ENCODE measurements around the gene VDAC1. TPM values are rescaled to one million over a fixed set of nuclear protein-coding genes. Genes with fewer than 3 reads are reported as not detected.

Gene VDAC1
- total and polyA plus RNA-seq, 9 donors = 41.1 to 171 (median 89.9) TPM

- no peaks in the 10 kb centered on the region for H3K27me3 ChIP-seq
- 24 to 29% (median 24%) methylated on average over 2 of the region's 2 CpGs for WGBS, 3 donors
- no peak overlapping the region for H3K4me3 ChIP-seq
- H3K27ac ChIP-seq = no peak overlapping the region
- no peak for DNase-seq
- no peaks in the 10 kb centered on the region for H3K36me3 ChIP-seq
- H3K9me3 ChIP-seq = no peaks in the 10 kb centered on the region
- TF ChIP-seq CTCF (IDR thresholded peaks at IDR 0.05) (no peak), EP300 (IDR thresholded peaks at IDR 0.05) (no peak), POLR2A (IDR thresholded peaks at IDR 0.05) (no peak)
- intact Hi-C loops (cut with DNase I) = no loop called here
- H3K4me1 ChIP-seq (ENCODE audit: insufficient read depth) = peaks cover 6% of the 10 kb centered on the region
Observed at GRCh38 chr5:134008266-134008749, 3.5 kb upstream of the VDAC1 start.

DNA sequence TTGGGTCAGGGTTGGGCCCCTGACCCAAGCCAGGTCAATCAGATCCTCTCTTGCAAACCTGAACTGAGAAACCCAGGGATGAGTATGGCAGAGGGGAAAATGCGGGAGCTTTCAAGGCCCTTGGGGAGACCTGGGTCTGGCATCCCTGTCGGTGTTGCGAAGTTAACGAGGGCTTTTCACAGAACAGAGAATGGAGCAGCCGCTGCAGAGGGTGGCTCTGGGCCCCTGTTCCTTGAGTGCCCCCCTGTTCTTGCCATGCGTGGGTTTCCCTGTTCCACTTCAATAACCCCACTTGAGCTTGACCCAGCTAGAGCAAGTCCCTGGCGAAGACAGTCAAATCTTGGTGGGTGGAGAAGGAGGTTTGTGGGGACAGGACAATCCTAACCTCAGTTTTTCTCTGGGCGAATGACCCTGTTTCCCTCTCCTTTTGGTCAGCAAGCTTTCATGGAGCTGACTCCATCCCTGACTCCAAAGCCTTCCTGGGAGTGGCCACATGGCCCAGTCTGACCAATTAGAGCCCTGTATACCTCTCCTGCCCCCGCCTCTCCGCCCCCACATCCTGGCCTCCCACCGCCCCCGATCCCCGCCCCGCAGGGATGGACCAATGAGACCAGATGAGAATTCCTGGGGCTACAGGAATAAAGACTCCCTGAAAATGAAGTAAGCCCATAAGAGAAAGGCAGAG lies 2.9 kb upstream of the VDAC1 start:
- 57 to 61% (median 58%) methylated on average over 14 of the region's 14 CpGs for WGBS, 3 donors
- TF ChIP-seq EP300 (IDR thresholded peaks at IDR 0.05) = no peak
- no peak for TF ChIP-seq CTCF (IDR thresholded peaks at IDR 0.05)
- TF ChIP-seq POLR2A (IDR thresholded peaks at IDR 0.05) = no peak
- H3K36me3 ChIP-seq = no peaks in the 10 kb centered on the region
- DNase-seq = peak in 1 of 5 donors; percentile 21
- intact Hi-C loops (cut with DNase I) = no loop called here
- peaks cover 10% of the 10 kb centered on the region for H3K4me1 ChIP-seq (ENCODE audit: insufficient read depth)
- no peaks in the 10 kb centered on the region for H3K9me3 ChIP-seq
- no peak overlapping the region for H3K4me3 ChIP-seq
- H3K27me3 ChIP-seq = no peaks in the 10 kb centered on the region
- H3K27ac ChIP-seq = no peak overlapping the region

DNA sequence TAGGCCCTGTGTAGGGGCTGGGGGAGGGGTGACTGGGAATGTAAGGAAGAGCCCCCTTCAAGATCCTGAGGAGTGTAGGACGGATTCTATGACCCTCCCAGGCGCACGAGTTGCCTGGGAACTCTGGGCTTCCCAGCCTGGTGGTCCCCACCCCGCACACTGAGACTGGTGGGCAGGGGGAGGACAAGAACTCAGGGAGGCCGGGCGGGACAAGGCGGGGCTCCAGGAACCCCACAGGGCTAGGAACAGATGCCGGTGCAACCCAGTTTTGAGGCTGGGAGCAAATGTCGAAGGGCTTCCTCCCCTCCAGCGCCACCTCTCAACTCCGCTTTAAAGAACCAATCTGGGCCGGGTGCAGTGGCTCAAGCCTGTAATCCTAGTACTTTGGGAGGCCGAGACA lies 1.3 kb upstream of the VDAC1 start:
- Histone ChIP-seq H3K4me1 (ENCODE audit: insufficient read depth) (peaks cover 13% of the 10 kb centered on the region), H3K36me3 (no peaks in the 10 kb centered on the region), H3K27me3 (no peaks in the 10 kb centered on the region), H3K9me3 (no peaks in the 10 kb centered on the region), H3K4me3 (no peak overlapping the region), H3K27ac (peak overlapping the region; percentile 99 to 100)
- 84 to 88% (median 86%) methylated on average over 13 of the region's 13 CpGs for WGBS, 3 donors
- intact Hi-C loops (cut with DNase I) = no loop called here
- TF ChIP-seq EP300 (IDR thresholded peaks at IDR 0.05) = no peak
- TF ChIP-seq POLR2A (IDR thresholded peaks at IDR 0.05) = no peak
- TF ChIP-seq CTCF (IDR thresholded peaks at IDR 0.05) = no peak
- DNase-seq = peak in 2 of 5 donors; percentile 41 to 43

DNA sequence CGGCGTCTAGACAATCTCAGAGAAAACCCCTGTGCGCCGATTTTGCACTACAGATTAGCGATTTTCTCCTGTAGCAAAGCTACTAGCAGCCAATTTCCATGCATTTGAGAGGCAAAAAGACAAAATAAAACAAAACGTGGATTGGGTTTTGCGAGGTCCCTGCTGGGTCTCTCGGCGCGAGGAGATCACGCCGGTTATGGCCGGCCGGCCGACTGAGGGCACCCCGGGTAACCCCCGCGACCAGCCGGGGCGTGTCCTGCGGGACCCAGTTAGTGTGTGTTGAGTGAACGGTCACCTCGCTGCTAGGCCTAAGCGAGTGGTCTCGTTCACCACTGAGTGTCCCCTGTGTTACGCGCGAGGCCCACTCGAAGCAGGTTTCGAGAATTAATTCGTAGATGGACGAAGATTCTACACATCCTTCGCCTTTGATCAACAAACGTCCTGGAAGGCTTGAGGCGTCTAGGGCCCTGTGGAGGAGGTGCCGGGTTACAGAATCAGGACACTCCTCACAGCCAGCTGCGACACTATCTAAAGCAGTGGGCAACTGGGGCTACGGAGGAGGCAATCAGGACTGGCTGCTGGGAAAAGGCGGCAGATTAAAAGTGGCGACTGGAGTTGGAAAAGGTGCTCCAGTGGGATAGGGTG lies 764 bp upstream of the VDAC1 start:
- WGBS, 3 donors = 6 to 9% (median 6%) methylated on average over 40 of the region's 40 CpGs
- TF ChIP-seq CTCF (IDR thresholded peaks at IDR 0.05) (no peak), EP300 (IDR thresholded peaks at IDR 0.05) (no peak), POLR2A (IDR thresholded peaks at IDR 0.05) (no peak)
- Histone ChIP-seq H3K36me3 (no peaks in the 10 kb centered on the region), H3K9me3 (no peaks in the 10 kb centered on the region), H3K4me3 (peak overlapping the region; percentile 69), H3K4me1 (ENCODE audit: insufficient read depth) (peaks cover 13% of the 10 kb centered on the region), H3K27ac (peak overlapping the region; percentile 99 to 100), H3K27me3 (no peaks in the 10 kb centered on the region)
- intact Hi-C loops (cut with DNase I) = loop anchor here in 1 of 4 donors (2.0 kb wide), 1 partner anchor 37 kb away; the partner anchor contains the start of gene C5orf15
- peak; percentile 42 to 72 (median 58) for DNase-seq
